ENCODE measurements around the gene PAK5.

PAK5 gene

DNA sequence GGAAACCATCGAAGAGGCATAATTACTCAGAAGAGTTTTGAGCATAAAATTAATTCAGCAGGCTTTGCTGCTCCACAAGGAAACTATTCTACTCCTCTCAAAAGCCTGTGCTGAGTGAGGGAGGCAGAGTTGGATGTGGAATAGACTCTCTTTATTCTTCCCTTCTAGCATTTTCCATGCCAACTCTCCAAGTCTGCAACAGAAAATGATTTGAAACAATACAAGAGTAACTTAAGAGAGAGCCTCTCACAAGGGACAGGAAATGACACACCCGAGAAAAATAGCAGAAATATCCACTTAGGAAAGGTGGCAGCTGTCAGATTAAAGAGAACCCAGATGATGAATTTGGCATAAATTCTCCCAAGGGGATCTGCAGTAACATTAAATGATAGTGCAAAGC is 350.8 kb downstream of the PAK5 start:
- Histone ChIP-seq H2AFZ (ENCODE audit: low read depth, low read length, severe bottlenecking) (no peak overlapping the region), H3K36me3 (ENCODE audit: low read length) (no peaks in the 10 kb centered on the region), H3K9me2 (replicated peaks; ENCODE audit: insufficient read depth, low read length) (no peaks in the 10 kb centered on the region), H3K27me3 (ENCODE audit: low read length) (no peaks in the 10 kb centered on the region), H3K27ac (ENCODE audit: low read depth, low read length) (no peak overlapping the region), H4K20me1 (ENCODE audit: low read depth, low read length) (no peaks in the 10 kb centered on the region), H3K4me2 (ENCODE audit: low read depth, low read length, poor library complexity, severe bottlenecking) (no peak overlapping the region), H3K9ac (ENCODE audit: low read length) (no peak overlapping the region), H3K9me3 (ENCODE audit: insufficient read depth, low read length) (no peaks in the 10 kb centered on the region), H3K79me2 (ENCODE audit: insufficient read depth, low read length) (no peaks in the 10 kb centered on the region), H3K4me3 (ENCODE audit: insufficient read depth, low read length, poor library complexity, severe bottlenecking) (no peak overlapping the region), H3F3A (ENCODE audit: insufficient read depth) (no peaks in the 10 kb centered on the region)
- TF ChIP-seq EZH2phosphoT487 (conservative IDR thresholded peaks at IDR 0.05; ENCODE audit: low read length) = no peak
- TF ChIP-seq, protein P1, sequence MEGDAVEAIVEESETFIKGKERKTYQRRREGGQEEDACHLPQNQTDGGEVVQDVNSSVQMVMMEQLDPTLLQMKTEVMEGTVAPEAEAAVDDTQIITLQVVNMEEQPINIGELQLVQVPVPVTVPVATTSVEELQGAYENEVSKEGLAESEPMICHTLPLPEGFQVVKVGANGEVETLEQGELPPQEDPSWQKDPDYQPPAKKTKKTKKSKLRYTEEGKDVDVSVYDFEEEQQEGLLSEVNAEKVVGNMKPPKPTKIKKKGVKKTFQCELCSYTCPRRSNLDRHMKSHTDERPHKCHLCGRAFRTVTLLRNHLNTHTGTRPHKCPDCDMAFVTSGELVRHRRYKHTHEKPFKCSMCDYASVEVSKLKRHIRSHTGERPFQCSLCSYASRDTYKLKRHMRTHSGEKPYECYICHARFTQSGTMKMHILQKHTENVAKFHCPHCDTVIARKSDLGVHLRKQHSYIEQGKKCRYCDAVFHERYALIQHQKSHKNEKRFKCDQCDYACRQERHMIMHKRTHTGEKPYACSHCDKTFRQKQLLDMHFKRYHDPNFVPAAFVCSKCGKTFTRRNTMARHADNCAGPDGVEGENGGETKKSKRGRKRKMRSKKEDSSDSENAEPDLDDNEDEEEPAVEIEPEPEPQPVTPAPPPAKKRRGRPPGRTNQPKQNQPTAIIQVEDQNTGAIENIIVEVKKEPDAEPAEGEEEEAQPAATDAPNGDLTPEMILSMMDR (IDR thresholded peaks at IDR 0.05; ENCODE audit: insufficient read depth, low read length, poor library complexity, severe bottlenecking) = no peak

All from SU-DHL-6 (cell line).